ENCODE results near the gene PNKD. TPM values are rescaled to one million over a fixed set of nuclear protein-coding genes. Genes with fewer than 3 reads are reported as not detected.

Gene PNKD
- total and polyA plus RNA-seq, 10 of the 15 experiments (the other 5 are each of a cell fraction or from before 2014, with no cell fraction given), result 27.2 to 106 (median 61.3) TPM

- Histone ChIP-seq H3K4me2 (ENCODE audit: control insufficient read depth, insufficient read depth) (peak overlapping the region; percentile 90), H3K27me3 (replicated peaks in 1 of 2; ENCODE audit: control insufficient read depth in 2 of 2, insufficient read depth in 2 of 2, low read length in 1 of 2) (no peaks in the 10 kb centered on the region), H3K9me3 (replicated peaks; ENCODE audit: control insufficient read depth, insufficient read depth, low read length) (no peaks in the 10 kb centered on the region), H3K27ac (ENCODE audit: control insufficient read depth, insufficient read depth) (no peak overlapping the region), H2AFZ (ENCODE audit: control insufficient read depth, low read depth, low read length) (no peak overlapping the region), H3K9ac (ENCODE audit: control insufficient read depth, insufficient read depth, low read length) (no peak overlapping the region), H3K36me3 (ENCODE audit: control insufficient read depth in 2 of 2, insufficient read depth in 2 of 2, low read length in 1 of 2) (peaks cover 18 to 21% of the 10 kb centered on the region in 2 experiments), H3K79me2 (ENCODE audit: control insufficient read depth, insufficient read depth, low read length) (peaks cover 19% of the 10 kb centered on the region), H3K4me1 (ENCODE audit: control insufficient read depth, insufficient read depth, low read length) (peaks cover 18% of the 10 kb centered on the region), H4K20me1 (ENCODE audit: control insufficient read depth, insufficient read depth) (no peaks in the 10 kb centered on the region), H3K4me3 (0 out of 2 replicates have a peak overlapping the region, but pooled peaks have one; percentile 88)
- no peak for DNase-seq (ENCODE audit: low read depth, low spot score)
- POLR2A ChIA-PET, result interaction anchor here (0.6 to 6.8 kb wide), 9 partner anchors 12 to 122 kb away, joined by 3 to 84 read pairs (median 4); partner anchors contain the start of gene TMBIM1
- FAIRE-seq, result no peak
- ATAC-seq, result no peak
- TSS peak; percentile 57 for BruUV-seq (replicated peaks)
- SMC1A ChIA-PET (ENCODE audit: uncharacterized antibody, unreplicated experiment), result interaction anchor here (0.6 to 7.6 kb wide), 17 partner anchors 16 to 299 kb away, joined by 3 to 194 read pairs (median 3); partner anchors contain the start of genes CATIP and TMBIM1
- intact Hi-C loops (cut with micrococcal nuclease; ENCODE audit: unreplicated experiment) (loop anchor here (1.0 to 5.0 kb wide), 5 partner anchors 15 to 295 kb away; partner anchors contain the start of genes CATIP, CNOT9 and USP37), in situ Hi-C loops (cut with MboI) (no loop called here)
- CTCF ChIA-PET, result interaction anchor here (0.7 to 7.0 kb wide), 24 partner anchors 12 to 415 kb away, joined by 3 to 154 read pairs (median 6); partner anchors contain the start of genes CATIP, GPBAR1, RNF25 and STK36
- WGBS (ENCODE audit: insufficient coverage, insufficient replicate concordance, low lambda C conversion rate, missing lambda C conversion rate), result 59% methylated on average over 5 of the region's 5 CpGs
- TF ChIP-seq MXI1 (IDR thresholded peaks at IDR 0.05; ENCODE audit: low read depth, low read length) (no peak), SPI1 (IDR thresholded peaks at IDR 0.05; ENCODE audit: borderline replicate concordance, insufficient read depth, low read depth, low read length) (peak; percentile 7; the same call in 1 of the 2 replicates)
- RAD21 ChIA-PET (ENCODE audit: unreplicated experiment), result interaction anchor here (0.6 to 7.3 kb wide), 17 partner anchors 13 to 386 kb away, joined by 3 to 141 read pairs (median 4); partner anchors contain the start of genes CATIP and TMBIM1
Measured at GRCh38 chr2:218271865-218272530, 1.7 kb downstream of the PNKD start.
